Suppressor macrophage treated with lipopolysaccharide for 1 hour (primary cell): ENCODE measurements around the gene MSL3B.

Source experiments
- DNase-seq, 3 donors: peaks; one replicate each; pipeline ENCODE4 v3.0.0-alpha.2; 2020 to 2022

MSL3B gene

GRCh38 chr2:233852056-233852455 lies 16.1 kb downstream of the MSL3B start:
- DNase-seq: peak; percentile 33 to 51 (median 40)

- no peak for DNase-seq
Observed at GRCh38 chr2:233851169-233851568, 17.0 kb downstream of the MSL3B start.

DNA sequence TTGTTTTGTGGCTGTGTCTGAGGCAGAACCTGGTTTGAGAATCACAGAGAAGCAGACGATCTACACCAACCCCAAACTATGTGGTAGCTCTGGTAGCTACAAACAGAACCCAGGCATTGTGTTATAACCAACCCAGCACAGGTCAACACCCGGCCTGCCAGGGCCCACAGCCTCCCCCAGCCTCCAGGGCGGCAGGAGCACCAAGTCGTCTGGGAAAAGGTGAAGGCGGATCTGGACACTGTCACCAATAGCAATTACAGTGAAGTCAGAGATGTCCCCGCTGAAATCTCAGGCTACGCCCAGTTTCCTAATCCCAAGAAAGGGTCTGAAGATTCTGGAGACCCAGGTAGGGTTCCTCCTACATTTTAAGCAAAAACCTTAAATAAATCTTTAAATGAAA lies 17.4 kb downstream of the MSL3B start:
- DNase-seq: no peak

DNA sequence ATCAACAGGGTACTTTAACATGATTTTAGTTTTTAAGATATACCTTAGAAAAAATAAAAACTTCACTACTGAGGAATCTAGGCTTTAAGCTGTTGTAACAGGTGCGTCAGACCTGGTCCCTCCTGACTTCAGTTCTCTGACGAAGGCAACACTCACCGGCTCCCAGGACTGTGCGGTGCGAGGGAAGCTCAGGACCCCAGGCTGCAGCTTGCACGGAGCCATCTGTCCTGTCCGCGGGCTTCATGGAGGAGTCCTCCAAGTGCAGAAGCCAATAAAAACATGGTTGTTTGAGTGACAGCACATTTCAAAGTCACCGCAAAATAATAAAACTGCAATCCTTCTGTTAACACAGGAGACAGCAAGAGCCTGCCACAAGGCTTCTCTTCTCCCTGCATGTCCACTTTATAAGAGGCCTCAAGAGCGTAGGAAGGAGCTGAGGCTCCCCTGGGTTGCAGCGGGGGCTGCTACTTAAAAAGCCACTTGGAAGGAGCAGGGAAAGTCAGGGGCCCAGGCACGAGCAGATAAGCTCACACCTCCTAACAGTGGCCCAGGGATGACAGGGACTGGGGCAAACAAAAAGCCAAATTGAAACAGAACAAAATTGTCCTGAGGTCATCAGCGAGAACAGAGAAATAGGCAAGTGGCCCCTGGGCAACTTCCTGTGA lies 18.4 kb downstream of the MSL3B start:
- DNase-seq: no peak

GRCh38 chr2:233848276-233848675 lies 19.9 kb downstream of the MSL3B start:
- no peak for DNase-seq

DNA sequence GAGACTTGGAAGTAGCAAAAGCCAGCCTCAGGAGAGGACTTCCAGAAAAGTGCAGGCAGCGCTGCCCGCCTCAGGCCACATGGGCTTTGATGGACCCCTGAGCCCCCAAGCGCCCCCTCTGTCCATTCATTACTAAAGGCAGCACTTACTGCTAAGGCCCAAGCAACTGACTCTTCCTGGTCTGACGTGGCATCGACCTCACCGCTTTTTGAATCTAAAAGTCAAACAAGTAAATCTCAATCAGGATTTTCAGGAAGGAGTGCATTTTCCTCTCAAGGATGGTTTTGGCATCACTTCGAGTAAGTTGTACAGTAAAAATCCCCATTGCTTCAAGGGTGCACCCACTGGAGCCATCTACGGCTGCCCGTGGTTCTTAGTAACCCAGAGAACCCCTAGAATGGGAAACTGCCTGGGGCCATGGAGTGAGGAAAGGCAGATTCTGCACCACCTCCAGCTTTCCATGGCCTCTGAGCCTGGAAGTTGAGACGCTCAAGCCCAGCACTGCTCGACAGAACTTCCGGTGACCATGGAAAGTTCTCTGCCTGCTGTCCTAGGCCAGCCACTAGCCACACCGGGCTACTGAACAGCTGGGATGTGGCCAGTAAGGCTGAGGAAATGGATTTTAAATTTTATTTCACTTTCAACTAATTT lies 20.8 kb downstream of the MSL3B start:
- DNase-seq: no peak

DNA sequence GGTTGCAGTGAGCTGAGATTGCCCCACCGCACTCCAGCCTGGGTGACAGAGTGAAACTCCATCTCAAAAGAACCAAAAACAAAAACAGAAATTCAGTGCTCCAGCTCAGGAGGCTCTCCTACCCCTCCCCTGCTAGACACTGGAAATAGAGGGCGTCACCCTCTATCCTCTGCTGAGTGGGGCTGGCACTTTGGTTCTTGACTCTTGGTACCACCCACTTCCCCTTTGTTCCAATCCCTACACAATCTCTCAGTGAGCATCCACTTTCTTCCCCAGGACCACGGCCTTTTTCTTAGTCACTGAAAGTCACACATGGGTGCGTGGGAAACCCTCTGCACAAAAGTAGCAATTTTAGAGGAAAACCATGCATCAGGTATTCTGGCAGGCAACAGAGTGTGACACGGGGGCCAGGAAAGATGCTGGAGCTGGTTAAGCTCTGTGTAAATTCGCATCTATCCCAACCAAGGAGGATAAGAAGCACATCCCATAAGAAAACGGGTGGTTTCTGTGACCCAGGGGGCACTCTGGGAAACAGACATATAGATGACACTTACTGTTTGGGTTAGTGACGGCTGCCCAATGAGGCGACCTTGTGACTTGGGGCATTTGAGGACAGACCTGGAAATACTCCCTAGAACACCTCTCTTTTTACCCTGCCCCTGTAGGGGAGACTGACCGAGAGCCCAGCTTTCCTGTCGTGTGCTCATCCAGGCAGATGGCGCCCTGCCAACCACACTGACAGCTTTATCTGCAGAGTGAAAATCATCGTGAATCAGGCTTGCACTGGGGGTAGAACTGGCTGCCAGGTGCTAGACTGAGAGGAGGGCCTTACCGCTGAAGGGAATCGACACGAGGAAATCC lies 21.6 kb downstream of the MSL3B start:
- DNase-seq: peak in 1 of 3 donors; percentile 12

DNA sequence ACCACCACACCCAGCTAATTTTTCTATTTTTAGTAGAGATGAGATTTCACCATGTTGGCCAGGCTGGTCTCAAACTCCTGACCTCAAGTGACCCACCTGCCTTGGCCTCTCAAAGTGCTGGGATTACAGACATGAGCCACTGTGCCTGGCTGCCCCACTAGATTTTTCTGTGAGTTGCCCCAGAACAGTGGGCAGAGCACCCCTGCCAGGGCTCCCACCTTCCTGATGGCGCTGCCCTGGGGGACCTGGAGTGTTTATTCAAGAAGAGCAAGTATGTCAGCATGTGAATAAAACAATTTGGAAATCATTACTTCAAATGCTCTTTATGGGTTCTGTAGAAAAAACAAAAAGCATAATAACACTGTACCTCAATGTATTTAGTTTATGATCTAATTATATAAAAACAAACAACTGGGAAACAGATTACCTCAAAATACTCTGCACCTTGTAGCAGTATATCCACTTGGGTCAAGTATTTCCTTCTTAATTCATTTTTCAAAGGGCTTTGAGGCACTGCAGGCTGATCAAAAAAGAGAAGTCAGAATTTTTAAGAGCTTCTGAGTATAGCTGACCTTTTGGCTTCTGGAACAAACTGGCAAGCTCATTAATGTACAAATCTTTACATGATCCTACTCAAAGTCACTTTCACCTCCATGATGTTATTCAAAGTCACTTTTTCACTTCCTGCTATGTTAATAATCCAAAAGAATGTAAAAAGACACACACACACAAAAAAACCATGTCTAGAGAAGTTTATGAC lies 22.7 kb downstream of the MSL3B start:
- DNase-seq: peak in 2 of 3 donors; percentile 36 to 37

GRCh38 chr2:233844836-233845235 lies 23.4 kb downstream of the MSL3B start:
- DNase-seq: no peak

DNA sequence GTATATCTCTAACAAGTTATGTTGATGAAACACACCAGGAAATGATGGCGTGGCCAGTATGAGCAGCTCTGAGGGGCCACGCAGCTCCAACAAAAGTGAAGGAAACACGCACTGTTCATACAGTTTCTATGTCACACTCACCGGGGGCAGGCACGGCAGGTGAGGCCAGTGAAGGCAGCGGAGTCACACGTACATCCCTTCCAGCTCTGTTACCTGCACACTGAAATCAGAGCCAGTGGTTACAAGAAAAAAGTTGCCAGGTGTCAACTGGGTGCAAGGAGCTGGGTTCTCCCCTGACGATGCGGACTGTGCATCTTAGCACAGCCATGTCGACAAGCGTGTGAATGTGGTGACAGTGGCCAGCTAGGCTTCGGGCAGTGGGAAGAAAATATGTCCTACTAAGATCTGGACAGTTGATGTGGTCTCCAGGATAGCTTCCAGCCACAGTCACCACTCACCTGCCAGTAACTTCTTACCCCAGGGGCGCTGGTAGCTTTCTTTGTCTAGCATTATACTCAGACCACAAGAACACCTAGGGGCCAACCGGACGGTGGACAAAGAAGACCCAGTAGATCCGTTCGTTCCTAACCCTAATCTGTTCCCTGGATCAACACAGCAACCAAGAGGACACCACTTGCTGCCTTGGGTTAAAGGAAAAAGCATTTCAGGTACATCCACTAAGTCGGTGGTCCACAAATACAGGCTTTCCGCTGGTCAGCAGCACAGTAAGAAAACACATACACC lies 23.9 kb downstream of the MSL3B start:
- DNase-seq: no peak

DNA sequence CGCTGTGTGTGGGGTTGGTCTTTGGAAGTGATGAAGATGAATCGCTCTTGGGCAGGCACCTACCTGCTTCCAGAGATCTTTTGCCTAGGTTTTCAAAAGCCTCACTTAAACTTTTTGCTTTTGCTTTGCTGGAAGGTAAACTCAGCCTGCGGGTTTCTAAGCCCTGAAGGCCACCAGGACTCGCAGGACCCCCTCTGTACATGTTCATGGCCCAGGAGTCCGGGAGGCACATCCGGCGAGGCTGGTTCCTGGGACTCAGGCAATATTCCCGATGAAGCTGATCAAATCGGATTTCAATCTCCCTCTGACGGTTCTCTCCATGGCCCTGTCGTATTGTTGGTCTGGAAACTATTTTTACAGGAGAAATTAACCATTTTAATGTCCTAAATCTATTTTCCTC lies 27.0 kb downstream of the MSL3B start:
- no peak for DNase-seq

DNA sequence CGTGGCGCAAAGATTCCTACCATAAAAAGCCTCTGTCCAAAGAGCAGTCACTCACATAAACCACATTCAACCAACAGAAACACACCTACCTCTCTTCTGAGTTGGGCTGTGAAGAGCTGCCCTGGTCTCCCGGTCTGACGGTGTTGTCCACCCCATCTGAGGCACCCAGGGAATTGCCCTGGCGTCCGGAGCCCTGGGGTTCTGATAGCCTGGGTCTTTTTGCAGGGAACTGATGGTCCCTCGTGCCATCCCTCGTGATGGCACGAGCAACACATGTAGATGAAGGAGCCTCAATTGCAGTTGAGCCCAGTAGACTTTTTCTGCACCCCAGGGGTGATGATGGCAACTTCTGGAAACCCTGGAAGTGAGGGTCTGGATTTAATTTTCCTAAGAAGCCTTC lies 27.7 kb downstream of the MSL3B start:
- DNase-seq: no peak

DNA sequence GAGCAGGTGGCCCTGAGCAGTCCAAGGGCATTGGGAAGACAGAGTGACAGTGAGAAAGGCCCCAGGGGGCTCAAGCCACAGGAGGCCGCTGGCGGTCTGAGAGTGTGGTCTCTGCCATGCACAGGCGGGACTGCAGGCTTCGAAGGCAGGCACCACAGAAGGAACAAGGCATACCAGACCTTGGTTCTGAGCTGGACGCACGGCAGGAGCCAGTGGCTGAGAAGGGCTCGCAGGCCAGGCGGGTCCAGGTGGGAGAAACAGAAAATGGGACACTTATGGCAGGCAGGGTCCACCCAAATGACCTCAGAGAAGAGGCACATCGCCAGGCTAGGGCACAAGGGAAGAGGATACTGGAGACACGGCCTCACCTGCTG lies 28.8 kb downstream of the MSL3B start:
- no peak for DNase-seq

DNA sequence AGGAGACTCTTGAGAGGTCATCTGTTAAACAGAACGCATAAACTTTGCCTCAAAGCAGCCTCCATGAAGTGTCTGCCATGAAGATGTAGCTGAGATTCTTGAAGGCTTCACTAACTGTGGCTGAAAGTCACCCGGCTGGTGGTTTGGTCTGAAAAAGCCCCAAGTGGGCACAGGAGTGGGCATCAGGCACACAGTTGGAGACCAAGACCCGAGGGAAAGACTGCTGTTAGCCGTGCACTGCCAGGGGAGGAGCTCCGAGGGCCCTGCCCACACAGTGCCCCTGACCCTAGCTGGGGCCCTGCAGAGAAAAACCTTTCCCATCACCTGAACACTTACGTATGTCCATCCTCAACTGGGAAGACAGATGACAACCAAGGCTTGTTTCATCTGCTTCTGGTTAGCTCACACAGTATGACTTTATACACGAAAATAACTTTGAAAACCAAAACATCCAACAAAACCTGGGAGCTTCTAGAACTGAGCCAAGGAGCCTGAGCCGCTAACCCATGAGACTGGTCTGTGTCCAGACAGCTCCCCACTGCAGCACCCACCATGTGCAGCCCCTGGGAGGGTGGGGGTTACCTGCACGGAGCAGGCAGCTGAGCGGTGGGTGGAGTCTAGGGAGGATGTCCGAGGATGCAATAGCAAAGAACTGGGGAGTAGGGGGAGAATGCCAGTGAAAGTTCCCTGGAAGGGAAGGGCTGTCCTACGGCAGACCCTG lies 29.3 kb downstream of the MSL3B start:
- DNase-seq: no peak

DNA sequence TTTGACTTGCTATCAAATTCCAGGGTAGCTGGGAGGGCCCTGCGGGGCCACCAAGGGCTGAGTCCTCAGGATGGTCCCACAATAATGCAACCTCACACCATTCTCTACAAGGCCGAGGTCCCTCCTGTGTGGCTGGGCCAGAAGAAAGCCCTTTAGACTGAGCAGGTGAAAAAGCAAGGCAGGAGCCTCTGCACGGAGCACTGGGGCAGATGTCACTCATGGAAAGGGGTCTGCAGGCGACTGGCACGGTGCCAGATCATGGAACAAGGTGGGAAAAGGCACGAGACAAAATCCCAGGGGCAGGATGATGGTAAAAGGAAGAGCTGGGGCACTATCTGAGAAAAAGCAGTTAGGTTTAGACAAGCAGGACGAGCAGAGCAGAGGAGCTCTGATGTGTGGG lies 29.9 kb downstream of the MSL3B start:
- no peak for DNase-seq

DNA sequence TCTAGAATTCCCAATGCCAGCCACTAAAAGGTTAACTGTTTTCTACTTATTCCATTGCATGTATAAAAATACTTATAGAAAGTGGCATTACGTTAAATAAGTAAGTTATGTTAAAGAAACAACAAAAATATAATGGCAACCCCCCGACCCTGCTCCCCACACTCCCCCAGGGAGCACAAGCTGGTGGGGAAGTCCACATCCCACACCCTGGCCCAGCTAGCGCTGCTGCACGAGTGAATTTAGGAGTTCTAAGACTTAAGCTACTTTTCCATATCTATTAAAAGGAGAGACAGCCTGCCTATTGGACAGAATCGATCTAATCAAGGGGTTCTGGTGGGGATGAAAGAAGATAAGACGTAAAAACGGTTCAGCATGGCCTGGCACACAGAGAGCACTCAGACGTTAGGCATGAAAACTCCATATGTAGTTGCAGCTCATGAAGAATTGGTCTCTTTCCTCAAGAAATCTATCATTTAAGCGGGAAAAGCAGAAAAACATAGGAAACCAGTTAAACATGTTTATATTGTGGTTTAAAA lies 30.4 kb downstream of the MSL3B start:
- DNase-seq: no peak

DNA sequence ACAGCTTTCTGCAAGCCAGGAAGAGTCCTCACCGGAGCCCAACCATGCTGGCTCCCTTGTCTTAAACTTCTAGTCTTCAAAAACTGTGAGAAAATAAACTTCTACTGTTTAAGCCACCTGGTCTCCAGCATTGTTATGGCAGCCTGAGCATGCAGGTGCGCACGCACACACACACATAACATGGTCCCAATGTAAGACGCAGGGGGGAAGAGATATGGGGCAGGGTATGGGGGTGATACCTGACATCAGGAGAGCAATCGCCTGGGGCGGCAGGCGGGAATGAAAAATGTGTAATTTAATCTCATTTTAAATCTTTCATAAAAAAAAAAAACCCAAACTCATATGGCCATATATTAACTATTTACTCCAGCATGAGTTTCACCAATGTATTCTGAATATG lies 31.8 kb downstream of the MSL3B start:
- no peak for DNase-seq

GRCh38 chr2:233835230-233836186 lies 32.7 kb downstream of the MSL3B start:
- no peak for DNase-seq

- DNase-seq: no peak
Observed at GRCh38 chr2:233833345-233833744, 34.8 kb downstream of the MSL3B start.

DNA sequence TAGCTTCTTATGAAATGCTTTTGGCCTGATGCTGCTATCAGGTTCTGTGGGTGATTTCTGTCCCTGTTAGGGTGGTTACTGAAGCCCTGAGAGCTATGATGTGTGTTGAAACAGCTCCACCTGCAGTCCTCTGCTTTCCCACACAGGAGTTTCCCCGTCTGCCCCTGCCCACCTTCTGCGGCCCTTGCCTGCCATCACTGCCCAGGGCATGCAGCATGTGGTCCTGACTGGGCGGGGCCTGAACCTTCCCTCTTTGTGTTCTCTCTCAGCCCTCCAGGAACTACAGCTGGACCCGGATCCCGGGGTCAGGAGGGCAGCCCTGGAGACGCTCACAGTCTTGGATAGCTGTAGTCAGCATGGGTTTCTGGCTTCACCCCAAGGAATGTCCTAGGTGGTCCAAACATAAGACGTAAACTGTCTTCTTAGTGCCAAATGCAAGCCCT lies 35.3 kb downstream of the MSL3B start:
- DNase-seq: no peak
